ENCODE data around the gene DGCR2. TPM values are rescaled to one million over a fixed set of nuclear protein-coding genes. Genes with fewer than 3 reads are reported as not detected.
A peak's percentile ranks its signal among the peaks of the same experiment; 100 is the strongest.

DGCR2 gene
- total and polyA plus RNA-seq, 11 donors, result 26.0 to 53.3 (median 41.2) TPM

DNA sequence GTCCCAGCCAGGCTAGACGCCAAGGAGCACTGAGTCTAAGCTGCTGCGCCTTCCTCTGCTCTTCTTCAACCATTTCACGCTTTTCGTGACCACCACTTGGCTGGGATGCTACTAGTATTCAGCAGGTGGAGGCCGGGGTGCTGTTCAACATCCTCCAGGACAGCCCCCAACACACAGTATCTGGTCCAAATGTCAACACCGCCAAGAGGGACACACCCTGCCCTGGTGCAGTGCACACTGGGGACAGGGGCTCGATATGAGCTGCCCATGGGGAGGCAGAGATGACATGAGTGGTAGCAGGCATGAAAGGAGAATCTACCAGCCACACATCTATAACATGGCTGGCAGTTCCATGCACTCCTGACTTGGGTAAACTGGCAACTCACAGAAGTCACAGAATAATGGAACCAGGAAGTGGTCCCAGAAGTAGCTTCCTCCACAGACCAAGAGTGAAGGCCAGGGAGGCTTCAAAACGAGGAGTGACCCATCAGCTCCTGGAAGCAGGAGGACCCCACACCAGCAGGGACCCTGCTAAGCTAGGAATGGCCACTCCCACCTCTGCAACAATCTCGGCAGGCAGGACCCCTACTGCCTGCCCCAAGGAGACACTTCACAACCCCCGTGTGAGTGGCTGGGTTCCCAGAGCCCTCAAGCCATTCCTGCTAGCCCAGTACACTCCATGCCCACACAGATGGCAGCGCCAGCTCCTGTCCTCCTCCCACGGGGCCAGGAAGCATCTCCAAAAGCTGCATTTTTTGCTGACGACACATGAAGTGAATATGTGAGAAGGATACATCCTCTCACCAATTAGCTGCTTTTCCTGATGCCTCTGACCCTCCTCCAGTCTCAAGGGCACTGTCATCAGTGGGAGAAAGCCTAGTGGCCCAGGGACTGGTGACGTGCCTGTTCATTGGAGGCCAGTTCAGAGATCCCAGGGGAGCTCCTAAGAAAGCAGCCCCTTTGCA, 78.8 kb downstream of the DGCR2 start:
- intact Hi-C loops (cut with DNase I), result no loop called here
- WGBS, 4 donors, result 77 to 86% (median 82%) methylated on average over 11 to 14 of the region's 14 CpGs
- ATAC-seq, result peak in 1 of 4 donors; percentile 34

DNA sequence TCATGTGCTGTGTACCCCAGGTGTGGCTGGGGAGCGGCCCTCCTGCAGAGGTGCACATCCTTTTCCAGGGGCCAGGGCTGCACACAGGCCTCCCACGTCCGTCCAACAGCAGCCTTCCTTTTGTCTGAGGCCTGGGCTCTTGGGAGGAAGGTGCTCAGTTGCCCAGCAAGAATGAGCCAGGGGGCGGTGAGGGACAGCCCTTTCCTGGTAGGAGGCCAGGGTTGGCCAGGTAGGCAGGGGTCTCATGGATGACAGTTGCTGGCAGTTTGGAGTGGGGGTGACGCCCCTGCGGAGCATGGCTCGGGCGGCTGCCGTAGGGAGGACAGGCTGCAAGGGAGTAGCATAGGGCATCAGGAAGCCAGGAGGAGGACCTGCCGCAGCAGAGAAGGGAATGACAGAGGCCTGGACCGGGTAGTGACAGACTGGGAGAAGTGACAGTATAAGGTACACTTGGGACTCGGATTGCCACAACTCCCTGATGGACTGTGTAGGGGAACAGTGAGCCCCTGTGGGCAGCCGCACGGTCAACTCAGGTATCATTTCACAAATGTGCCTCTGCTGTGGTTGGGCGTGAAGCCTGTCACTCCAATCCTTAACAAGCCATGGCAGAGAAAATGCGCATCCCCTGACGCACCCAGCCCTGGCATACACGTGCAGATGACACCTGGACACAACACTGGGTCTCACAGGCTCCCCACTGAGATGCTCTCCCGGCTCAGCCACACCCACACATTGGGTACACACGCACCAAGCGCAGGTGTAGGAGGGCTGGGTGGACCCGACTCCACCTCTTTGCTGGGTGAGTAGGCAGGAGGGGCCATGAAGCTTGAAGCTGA, 79.7 kb downstream of the DGCR2 start:
- no peaks in the 10 kb centered on the region for H3K9me3 ChIP-seq
- no peak for ATAC-seq
- intact Hi-C loops (cut with DNase I), result no loop called here

More for the DNA sequence above, 78.8 kb downstream of the DGCR2 start:
- H3K9me3 ChIP-seq, result no peaks in the 10 kb centered on the region
- DNase-seq, result peak in 1 of 5 donors; percentile 37
- H3K27ac ChIP-seq, result no peak overlapping the region
- no peak for TF ChIP-seq POLR2A (IDR thresholded peaks at IDR 0.05)
- TF ChIP-seq, protein P1, sequence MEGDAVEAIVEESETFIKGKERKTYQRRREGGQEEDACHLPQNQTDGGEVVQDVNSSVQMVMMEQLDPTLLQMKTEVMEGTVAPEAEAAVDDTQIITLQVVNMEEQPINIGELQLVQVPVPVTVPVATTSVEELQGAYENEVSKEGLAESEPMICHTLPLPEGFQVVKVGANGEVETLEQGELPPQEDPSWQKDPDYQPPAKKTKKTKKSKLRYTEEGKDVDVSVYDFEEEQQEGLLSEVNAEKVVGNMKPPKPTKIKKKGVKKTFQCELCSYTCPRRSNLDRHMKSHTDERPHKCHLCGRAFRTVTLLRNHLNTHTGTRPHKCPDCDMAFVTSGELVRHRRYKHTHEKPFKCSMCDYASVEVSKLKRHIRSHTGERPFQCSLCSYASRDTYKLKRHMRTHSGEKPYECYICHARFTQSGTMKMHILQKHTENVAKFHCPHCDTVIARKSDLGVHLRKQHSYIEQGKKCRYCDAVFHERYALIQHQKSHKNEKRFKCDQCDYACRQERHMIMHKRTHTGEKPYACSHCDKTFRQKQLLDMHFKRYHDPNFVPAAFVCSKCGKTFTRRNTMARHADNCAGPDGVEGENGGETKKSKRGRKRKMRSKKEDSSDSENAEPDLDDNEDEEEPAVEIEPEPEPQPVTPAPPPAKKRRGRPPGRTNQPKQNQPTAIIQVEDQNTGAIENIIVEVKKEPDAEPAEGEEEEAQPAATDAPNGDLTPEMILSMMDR (IDR thresholded peaks at IDR 0.05), result no peak
- H3K4me3 ChIP-seq, result no peak overlapping the region
- peaks cover 0 to 100% (median 97%) of the 10 kb centered on the region in 9 donors for H3K36me3 ChIP-seq
- no peaks in the 10 kb centered on the region for H3K27me3 ChIP-seq
- peaks cover 0 to 6% (median 0%) of the 10 kb centered on the region in 12 donors for H3K4me1 ChIP-seq

DNA sequence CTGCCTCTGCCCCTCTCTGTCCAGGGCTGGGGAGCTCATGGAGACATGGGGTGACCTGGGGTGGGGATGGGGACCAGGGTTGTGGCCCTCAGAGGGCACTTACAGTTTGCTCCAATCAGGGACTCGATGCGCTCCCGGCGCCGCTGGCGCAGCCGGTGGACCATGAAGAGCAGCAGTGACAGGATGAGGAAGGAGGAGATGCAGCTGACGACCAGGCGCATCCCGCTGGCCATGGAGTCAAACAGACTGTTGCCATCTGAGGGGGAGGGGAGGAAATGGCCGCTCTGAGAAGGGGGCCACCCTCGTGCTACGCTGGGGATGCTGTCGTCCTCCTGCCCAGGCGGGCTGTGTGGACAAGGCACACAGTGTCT, 80.5 kb downstream of the DGCR2 start:
- H3K27me3 ChIP-seq, result no peaks in the 10 kb centered on the region
- peaks cover 0 to 6% (median 0%) of the 10 kb centered on the region in 12 donors for H3K4me1 ChIP-seq
- no peak for DNase-seq
- peaks cover 0 to 95% (median 90%) of the 10 kb centered on the region in 9 donors for H3K36me3 ChIP-seq
- H3K4me3 ChIP-seq, result no peak overlapping the region
- no peaks in the 10 kb centered on the region for H3K9me3 ChIP-seq
- ATAC-seq, result no peak
- intact Hi-C loops (cut with DNase I), result no loop called here
- TF ChIP-seq, protein P1 (IDR thresholded peaks at IDR 0.05), result no peak
- TF ChIP-seq POLR2A (IDR thresholded peaks at IDR 0.05), result no peak
- no peak overlapping the region for H3K27ac ChIP-seq
- WGBS, 4 donors, result 92 to 98% (median 95%) methylated on average over 14 to 15 of the region's 15 CpGs

More for the DNA sequence above, 79.7 kb downstream of the DGCR2 start:
- Histone ChIP-seq H3K4me1 (peaks cover 0 to 6% (median 0%) of the 10 kb centered on the region in 12 donors), H3K36me3 (peaks cover 0 to 100% (median 97%) of the 10 kb centered on the region in 9 donors), H3K4me3 (no peak overlapping the region), H3K27me3 (no peaks in the 10 kb centered on the region), H3K27ac (no peak overlapping the region)
- DNase-seq, result peak in 2 of 5 donors; percentile 28 to 45
- 89 to 96% (median 93%) methylated on average over 20 to 22 of the region's 22 CpGs for WGBS, 4 donors
- no peak for TF ChIP-seq POLR2A (IDR thresholded peaks at IDR 0.05)
- TF ChIP-seq, protein P1 (IDR thresholded peaks at IDR 0.05), result no peak

Measured in heart left ventricle (tissue), 16 donors.